HepG2 (cell line): ENCODE measurements around the gene MRAP. TPM values are rescaled to one million over a fixed set of nuclear protein-coding genes. Genes with fewer than 3 reads are reported as not detected.
A peak's percentile ranks its signal among the peaks of the same experiment; 100 is the strongest.

ENCODE experiments used
- ARID2 ChIP-seq: sonication (generic); formaldehyde crosslinking; IDR thresholded peaks from 2 replicates; pipeline ENCODE4 v1.8.1; 2022; ENCODE audit warnings: mild to moderate bottlenecking, missing genetic modification reagents, borderline replicate concordance
- ATAD3A ChIP-seq: sonication (generic); formaldehyde crosslinking; IDR thresholded peaks from 2 replicates; pipeline ENCODE4 v1.4.0; 2020; ENCODE audit warnings: missing genetic modification reagents
- CEBPB ChIP-seq: IDR thresholded peaks from 2 replicates; pipeline ENCODE4 v1.6.1; 2011; ENCODE audit warnings: low read depth, low read length, improper control_type of control experiment, borderline replicate concordance
- ERF ChIP-seq: IDR thresholded peaks from 2 replicates; pipeline ENCODE4 v1.6.1; 2018; ENCODE audit warnings: missing biosample characterization, missing genetic modification reagents
- GTF3A ChIP-seq: sonication (generic); formaldehyde crosslinking; conservative IDR thresholded peaks from 2 replicates; pipeline ENCODE4 v1.4.0; 2020; ENCODE audit warnings: mild to moderate bottlenecking, missing genetic modification reagents
- HDAC6 ChIP-seq: fragments of 200-600 bp; sonication (generic); IDR thresholded peaks from 2 replicates; pipeline ENCODE4 v1.7.0; 2017; ENCODE audit warnings: mild to moderate bottlenecking, antibody characterized with exemption, low read length, low read depth
- HNF4G ChIP-seq, 2 experiments: sonication (generic) in 1 of 2; formaldehyde crosslinking in 1 of 2; IDR thresholded peaks; 2 replicates each; pipeline versions ENCODE4 v1.4.0 to v1.6.1; 2011 to 2020; ENCODE audit warnings: borderline replicate concordance in 2 of 2, low read depth in 2 of 2, mild to moderate bottlenecking in 2 of 2, low read length in 1 of 2, missing genetic modification reagents in 1 of 2, moderate library complexity in 1 of 2
- IKZF5 ChIP-seq: IDR thresholded peaks from 2 replicates; pipeline ENCODE4 v1.6.1; 2018; ENCODE audit warnings: missing genetic modification reagents, mild to moderate bottlenecking, missing compliant biosample characterization
- LBX2 ChIP-seq: sonication (generic); formaldehyde crosslinking; IDR thresholded peaks from 2 replicates; pipeline ENCODE4 v1.5.0; 2020; ENCODE audit warnings: missing genetic modification reagents, mild to moderate bottlenecking, borderline replicate concordance
- MAFG ChIP-seq: sonication (generic); formaldehyde crosslinking; IDR thresholded peaks from 2 replicates; pipeline ENCODE4 v1.5.1; 2020; ENCODE audit warnings: mild to moderate bottlenecking, missing genetic modification reagents
- RARG ChIP-seq: sonication (generic); formaldehyde crosslinking; IDR thresholded peaks from 2 replicates; pipeline ENCODE4 v1.4.0; 2020; ENCODE audit warnings: low read depth, mild to moderate bottlenecking, missing genetic modification reagents
- SETDB1 ChIP-seq: sonication (generic); formaldehyde crosslinking; IDR thresholded peaks from 2 replicates; pipeline ENCODE4 v1.5.1; 2020; ENCODE audit warnings: missing genetic modification reagents, mild to moderate bottlenecking, borderline replicate concordance
- SMAD9 ChIP-seq: sonication (generic); formaldehyde crosslinking; IDR thresholded peaks from 2 replicates; pipeline ENCODE4 v1.5.1; 2020; ENCODE audit warnings: mild to moderate bottlenecking, missing genetic modification reagents
- SMARCE1 ChIP-seq: fragments of 450-650 bp; IDR thresholded peaks from 2 replicates; pipeline ENCODE4 v1.6.1; 2017; ENCODE audit warnings: borderline replicate concordance
- ZBTB25 ChIP-seq: IDR thresholded peaks from 2 replicates; pipeline ENCODE4 v1.6.1; 2018; ENCODE audit warnings: missing genetic modification reagents
- ZFAT ChIP-seq: sonication (generic); formaldehyde crosslinking; conservative IDR thresholded peaks from 2 replicates; pipeline ENCODE4 v1.8.1; 2023; ENCODE audit warnings: missing genetic modification reagents, inconsistent platforms
- ZMYM4 ChIP-seq: sonication (generic); formaldehyde crosslinking; IDR thresholded peaks from 2 replicates; pipeline ENCODE4 v1.8.1; 2023; ENCODE audit warnings: mild to moderate bottlenecking, missing genetic modification reagents
- ZNF503 ChIP-seq: sonication (generic); formaldehyde crosslinking; IDR thresholded peaks from 2 replicates; pipeline ENCODE4 v1.4.0; 2020; ENCODE audit warnings: missing genetic modification reagents
- ZNF598 ChIP-seq: sonication (generic); formaldehyde crosslinking; IDR thresholded peaks from 2 replicates; pipeline ENCODE4 v1.5.1; 2020; ENCODE audit warnings: mild to moderate bottlenecking, missing genetic modification reagents, borderline replicate concordance
- ZSCAN5A ChIP-seq: sonication (generic); formaldehyde crosslinking; IDR thresholded peaks from 2 replicates; pipeline ENCODE4 v1.8.0; 2022; ENCODE audit warnings: mild to moderate bottlenecking, missing genetic modification reagents, borderline replicate concordance
- ZXDC ChIP-seq: sonication (generic); formaldehyde crosslinking; IDR thresholded peaks from 2 replicates; pipeline ENCODE4 v1.5.0; 2020; ENCODE audit warnings: mild to moderate bottlenecking, missing genetic modification reagents
- polyA plus RNA-seq, 8 experiments: library from polyadenylated mRNA; depleted of rRNA in 3 of 8; stranded (reverse) in 7 of 8; unstranded in 1 of 8; fragments of >200 nt; fragmentation: Illumina TruSeq in 4 of 8; extraction: Trizol in 4 of 8; gene quantifications; 2 replicates each; pipeline versions ENCODE4 v1.2.1 to v1.2.3, GENCODE V29; 2011 to 2016; ENCODE audit warnings: low read depth in 4 of 8, missing spikeins in 1 of 8, mixed read lengths in 1 of 8; ENCODE audit not compliant: insufficient read depth in 1 of 8
- total RNA-seq, 5 experiments: library from RNA; depleted of rRNA; stranded (reverse); fragments of >200 nt; fragmentation: Illumina TruSeq; extraction: Trizol; gene quantifications; 2 replicates each; pipeline ENCODE4 v1.2.3, GENCODE V29; 2016; ENCODE audit warnings: low read depth in 1 of 5

MRAP gene
- total and polyA plus RNA-seq, 2 of the 13 experiments (the other 11 are each of a cell fraction or from before 2014, with no cell fraction given): 0.46 to 1.2 TPM

GRCh38 chr21:32330784-32331311 lies 32.2 kb downstream of the MRAP start (continued):
- TF ChIP-seq ZXDC: no peak
- TF ChIP-seq ZNF503 (CRISPR knock-in tag): peak; percentile 73; the same call in 1 of the 2 replicates
- no peak for TF ChIP-seq MAFG (CRISPR knock-in tag)
- TF ChIP-seq LBX2 (CRISPR knock-in tag): no peak
- TF ChIP-seq RARG (CRISPR knock-in tag): no peak
- TF ChIP-seq HDAC6: no peak
- TF ChIP-seq ZFAT (CRISPR knock-in tag): no peak
- no peak for TF ChIP-seq SETDB1 (CRISPR knock-in tag)
- no peak for TF ChIP-seq ZNF598 (CRISPR knock-in tag)
- no peak for TF ChIP-seq ZBTB25 (CRISPR knock-in tag)
- TF ChIP-seq ATAD3A (CRISPR knock-in tag): no peak
- TF ChIP-seq SMARCE1: no peak
- peak; percentile 65; the same call in 1 of the 2 replicates for TF ChIP-seq ZSCAN5A
- no peak for TF ChIP-seq HNF4G (IDR thresholded peaks at IDR 0.05; ENCODE audit: borderline replicate concordance, low read depth, low read length)
- 0 out of 2 replicates have a peak, but pooled peaks have one; percentile 37 for TF ChIP-seq HNF4G (CRISPR knock-in tag; IDR thresholded peaks at IDR 0.05; ENCODE audit: borderline replicate concordance, low read depth)
- TF ChIP-seq IKZF5 (CRISPR knock-in tag): peak; percentile 47; the same call in 1 of the 2 replicates
- 0 out of 2 replicates have a peak, but pooled peaks have one; percentile 17 for TF ChIP-seq ARID2 (CRISPR knock-in tag)
- TF ChIP-seq SMAD9 (CRISPR knock-in tag): no peak
- peak; percentile 45 for TF ChIP-seq ZMYM4 (CRISPR knock-in tag)
- no peak for TF ChIP-seq ERF (CRISPR knock-in tag)
- no peak for TF ChIP-seq GTF3A (CRISPR knock-in tag)
- peak; percentile 45; the same call in 1 of the 2 replicates for TF ChIP-seq CEBPB
